Breast epithelium (tissue), 4 donors: ENCODE results near the gene LRRC75B. TPM values are rescaled to one million over a fixed set of nuclear protein-coding genes. Genes with fewer than 3 reads are reported as not detected.

Source experiments
- DNase-seq, 2 donors: peaks; one replicate each; pipeline ENCODE4 v3.0.0-alpha.2; 2019; ENCODE audit warnings: low spot score in 2 of 2
- H3K27ac ChIP-seq, 2 donors: fragments of 200-600 bp; sonication (generic) in 1 of 2; one replicate each; pipeline ENCODE4 v1.5.1; 2016 to 2019; ENCODE audit warnings: mild to moderate bottlenecking in 1 of 2
- H3K27me3 ChIP-seq, 2 donors: fragments of 200-600 bp; sonication (generic) in 1 of 2; one replicate each; pipeline versions ENCODE4 v1.5.1 to v1.6.0; 2017 to 2019; ENCODE audit warnings: control low read depth in 1 of 2, mild to moderate bottlenecking in 1 of 2
- H3K36me3 ChIP-seq: fragments of 200-600 bp; one replicate; pipeline ENCODE4 v1.5.1; 2019
- H3K4me1 ChIP-seq, 2 donors: fragments of 200-600 bp; sonication (generic); one replicate each; pipeline ENCODE4 v1.5.1; 2016 to 2019; ENCODE audit warnings: control low read depth in 1 of 2
- H3K4me3 ChIP-seq, 3 donors: fragments of 200-600 bp; sonication (generic); 1 replicate in 2 of 3; 2 replicates in 1 of 3; pipeline ENCODE4 v1.5.1; 2016 to 2019; ENCODE audit warnings: mild to moderate bottlenecking in 3 of 3, moderate library complexity in 2 of 3
- H3K9me3 ChIP-seq, 2 donors: fragments of 200-600 bp; sonication (generic) in 1 of 2; one replicate each; pipeline ENCODE4 v1.5.1; 2016 to 2019; ENCODE audit warnings: control low read depth in 1 of 2
- CTCF ChIP-seq, 3 donors: fragments of 450-650 bp; IDR thresholded peaks; one replicate each; pipeline ENCODE4 v1.5.1; 2016 to 2017; ENCODE audit warnings: antibody characterized with exemption in 3 of 3, mild to moderate bottlenecking in 3 of 3, moderate library complexity in 3 of 3
- POLR2A ChIP-seq: fragments of 450-650 bp; IDR thresholded peaks from one replicate; pipeline ENCODE4 v1.6.1; 2016; ENCODE audit warnings: antibody characterized with exemption, mild to moderate bottlenecking, moderate library complexity
- POLR2AphosphoS5 ChIP-seq, 3 donors: sonication (generic); formaldehyde crosslinking; IDR thresholded peaks; one replicate each; pipeline ENCODE4 v1.6.1; 2017; ENCODE audit warnings: antibody characterized with exemption in 3 of 3
- intact Hi-C: fragments of 100-400 bp; cut with DNase I; formaldehyde crosslinking; loops from one replicate; pipeline ENCODE4 v1.15.1; 2023; ENCODE audit warnings: low total_unique reads
- total RNA-seq, 3 donors: library from RNA; depleted of rRNA; stranded (reverse); fragments of >200 nt; gene quantifications; one replicate each; pipeline ENCODE4 v1.1.0, GENCODE V29; 2016

LRRC75B gene
- total RNA-seq, 3 donors from 2014 or later: 10.7 to 23.1 (median 20.0) TPM

GRCh38 chr22:24590596-24591173 lies 2.2 kb downstream of the LRRC75B start:
- intact Hi-C loops: no loop called here
- no peaks in the 10 kb centered on the region for H3K9me3 ChIP-seq
- no peak for TF ChIP-seq POLR2AphosphoS5 (IDR thresholded peaks at IDR 0.05)
- TF ChIP-seq CTCF (IDR thresholded peaks at IDR 0.05): no peak
- TF ChIP-seq POLR2A: no peak
- H3K4me3 ChIP-seq: no peak overlapping the region
- peak overlapping the region; percentile 72 to 88 for H3K27ac ChIP-seq
- H3K4me1 ChIP-seq: peaks cover 13 to 46% of the 10 kb centered on the region in 2 donors
- H3K36me3 ChIP-seq: no peaks in the 10 kb centered on the region
- no peaks in the 10 kb centered on the region for H3K27me3 ChIP-seq
- no peak for DNase-seq

GRCh38 chr22:24589518-24590030 lies 3.3 kb downstream of the LRRC75B start:
- TF ChIP-seq POLR2A: no peak
- no peak for TF ChIP-seq CTCF (IDR thresholded peaks at IDR 0.05)
- Histone ChIP-seq H3K36me3 (no peaks in the 10 kb centered on the region), H3K4me3 (no peak overlapping the region), H3K27ac (peak overlapping the region; percentile 72 to 87), H3K9me3 (no peaks in the 10 kb centered on the region), H3K27me3 (no peaks in the 10 kb centered on the region), H3K4me1 (peaks cover 7 to 40% of the 10 kb centered on the region in 2 donors)
- intact Hi-C loops: no loop called here
- no peak for DNase-seq

GRCh38 chr22:24588757-24589481 lies 4.0 kb downstream of the LRRC75B start:
- Histone ChIP-seq H3K27me3 (no peaks in the 10 kb centered on the region), H3K4me1 (peaks cover 7 to 34% of the 10 kb centered on the region in 2 donors), H3K4me3 (peak overlapping the region in 1 of 3 donors; percentile 22), H3K36me3 (no peaks in the 10 kb centered on the region), H3K9me3 (no peaks in the 10 kb centered on the region), H3K27ac (peak overlapping the region; percentile 72 to 87)
- no peak for DNase-seq
- intact Hi-C loops: no loop called here
- TF ChIP-seq POLR2AphosphoS5 (IDR thresholded peaks at IDR 0.05) (no peak), POLR2A (no peak), CTCF (IDR thresholded peaks at IDR 0.05) (no peak)

GRCh38 chr22:24588381-24588756 lies 4.5 kb downstream of the LRRC75B start:
- Histone ChIP-seq H3K27ac (peak overlapping the region; percentile 72 to 87), H3K4me3 (peak overlapping the region in 1 of 3 donors; percentile 22), H3K36me3 (no peaks in the 10 kb centered on the region), H3K27me3 (no peaks in the 10 kb centered on the region), H3K4me1 (peaks cover 7 to 33% of the 10 kb centered on the region in 2 donors), H3K9me3 (no peaks in the 10 kb centered on the region)
- peak in 1 of 2 donors; percentile 74 for DNase-seq
- TF ChIP-seq POLR2AphosphoS5 (IDR thresholded peaks at IDR 0.05) (no peak), CTCF (IDR thresholded peaks at IDR 0.05) (no peak), POLR2A (no peak)
- intact Hi-C loops: no loop called here

GRCh38 chr22:24587948-24588347 lies 4.9 kb downstream of the LRRC75B start:
- peak overlapping the region; percentile 72 to 87 for H3K27ac ChIP-seq
- no peaks in the 10 kb centered on the region for H3K9me3 ChIP-seq
- TF ChIP-seq POLR2A: no peak
- no peak for TF ChIP-seq CTCF (IDR thresholded peaks at IDR 0.05)
- intact Hi-C loops: no loop called here
- no peak overlapping the region for H3K4me3 ChIP-seq
- no peaks in the 10 kb centered on the region for H3K27me3 ChIP-seq
- H3K36me3 ChIP-seq: no peaks in the 10 kb centered on the region
- peaks cover 7 to 32% of the 10 kb centered on the region in 2 donors for H3K4me1 ChIP-seq
- DNase-seq: no peak
